Breast epithelium (tissue), 4 donors: ENCODE data around the gene SLC6A19. TPM values are rescaled to one million over a fixed set of nuclear protein-coding genes. Genes with fewer than 3 reads are reported as not detected.

Experiments used
- DNase-seq, 2 donors: peaks; one replicate each; pipeline ENCODE4 v3.0.0-alpha.2; 2019; ENCODE audit warnings: low spot score in 2 of 2
- H3K27ac ChIP-seq, 2 donors: fragments of 200-600 bp; sonication (generic) in 1 of 2; one replicate each; pipeline ENCODE4 v1.5.1; 2016 to 2019; ENCODE audit warnings: mild to moderate bottlenecking in 1 of 2
- H3K27me3 ChIP-seq, 2 donors: fragments of 200-600 bp; sonication (generic) in 1 of 2; one replicate each; pipeline versions ENCODE4 v1.5.1 to v1.6.0; 2017 to 2019; ENCODE audit warnings: control low read depth in 1 of 2, mild to moderate bottlenecking in 1 of 2
- H3K36me3 ChIP-seq: fragments of 200-600 bp; one replicate; pipeline ENCODE4 v1.5.1; 2019
- H3K4me1 ChIP-seq, 2 donors: fragments of 200-600 bp; sonication (generic); one replicate each; pipeline ENCODE4 v1.5.1; 2016 to 2019; ENCODE audit warnings: control low read depth in 1 of 2
- H3K4me3 ChIP-seq, 3 donors: fragments of 200-600 bp; sonication (generic); 1 replicate in 2 of 3; 2 replicates in 1 of 3; pipeline ENCODE4 v1.5.1; 2016 to 2019; ENCODE audit warnings: mild to moderate bottlenecking in 3 of 3, moderate library complexity in 2 of 3
- H3K9me3 ChIP-seq, 2 donors: fragments of 200-600 bp; sonication (generic) in 1 of 2; one replicate each; pipeline ENCODE4 v1.5.1; 2016 to 2019; ENCODE audit warnings: control low read depth in 1 of 2
- POLR2A ChIP-seq: fragments of 450-650 bp; IDR thresholded peaks from one replicate; pipeline ENCODE4 v1.6.1; 2016; ENCODE audit warnings: antibody characterized with exemption, mild to moderate bottlenecking, moderate library complexity
- POLR2AphosphoS5 ChIP-seq, 3 donors: sonication (generic); formaldehyde crosslinking; IDR thresholded peaks; one replicate each; pipeline ENCODE4 v1.6.1; 2017; ENCODE audit warnings: antibody characterized with exemption in 3 of 3
- intact Hi-C: fragments of 100-400 bp; cut with DNase I; formaldehyde crosslinking; loops from one replicate; pipeline ENCODE4 v1.15.1; 2023; ENCODE audit warnings: low total_unique reads
- total RNA-seq, 3 donors: library from RNA; depleted of rRNA; stranded (reverse); fragments of >200 nt; gene quantifications; one replicate each; pipeline ENCODE4 v1.1.0, GENCODE V29; 2016
- TF ChIP-seq, protein P1 (sequence below), 3 donors: fragments of 450-650 bp; IDR thresholded peaks; one replicate each; pipeline ENCODE4 v1.5.1; 2016 to 2017; ENCODE audit warnings: antibody characterized with exemption in 3 of 3, mild to moderate bottlenecking in 3 of 3, moderate library complexity in 3 of 3

SLC6A19 gene
- total RNA-seq, 3 donors from 2014 or later = not detected

- Histone ChIP-seq H3K27me3 (peaks cover 0 to 13% of the 10 kb centered on the region in 2 donors), H3K4me3 (no peak overlapping the region), H3K4me1 (no peaks in the 10 kb centered on the region), H3K9me3 (peaks cover 16 to 23% of the 10 kb centered on the region in 2 donors), H3K36me3 (no peaks in the 10 kb centered on the region), H3K27ac (no peak overlapping the region)
- intact Hi-C loops = no loop called here
- TF ChIP-seq POLR2AphosphoS5 (IDR thresholded peaks at IDR 0.05) (no peak), POLR2A (no peak)
- TF ChIP-seq, protein P1, sequence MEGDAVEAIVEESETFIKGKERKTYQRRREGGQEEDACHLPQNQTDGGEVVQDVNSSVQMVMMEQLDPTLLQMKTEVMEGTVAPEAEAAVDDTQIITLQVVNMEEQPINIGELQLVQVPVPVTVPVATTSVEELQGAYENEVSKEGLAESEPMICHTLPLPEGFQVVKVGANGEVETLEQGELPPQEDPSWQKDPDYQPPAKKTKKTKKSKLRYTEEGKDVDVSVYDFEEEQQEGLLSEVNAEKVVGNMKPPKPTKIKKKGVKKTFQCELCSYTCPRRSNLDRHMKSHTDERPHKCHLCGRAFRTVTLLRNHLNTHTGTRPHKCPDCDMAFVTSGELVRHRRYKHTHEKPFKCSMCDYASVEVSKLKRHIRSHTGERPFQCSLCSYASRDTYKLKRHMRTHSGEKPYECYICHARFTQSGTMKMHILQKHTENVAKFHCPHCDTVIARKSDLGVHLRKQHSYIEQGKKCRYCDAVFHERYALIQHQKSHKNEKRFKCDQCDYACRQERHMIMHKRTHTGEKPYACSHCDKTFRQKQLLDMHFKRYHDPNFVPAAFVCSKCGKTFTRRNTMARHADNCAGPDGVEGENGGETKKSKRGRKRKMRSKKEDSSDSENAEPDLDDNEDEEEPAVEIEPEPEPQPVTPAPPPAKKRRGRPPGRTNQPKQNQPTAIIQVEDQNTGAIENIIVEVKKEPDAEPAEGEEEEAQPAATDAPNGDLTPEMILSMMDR (IDR thresholded peaks at IDR 0.05) = no peak
- DNase-seq = no peak
Measured at GRCh38 chr5:1257841-1258240, 56.4 kb downstream of the SLC6A19 start.

GRCh38 chr5:1259806-1260480 lies 58.5 kb downstream of the SLC6A19 start:
- H3K36me3 ChIP-seq = no peaks in the 10 kb centered on the region
- H3K4me1 ChIP-seq = no peaks in the 10 kb centered on the region
- intact Hi-C loops = no loop called here
- DNase-seq = no peak
- no peak for TF ChIP-seq POLR2AphosphoS5 (IDR thresholded peaks at IDR 0.05)
- TF ChIP-seq, protein P1 (IDR thresholded peaks at IDR 0.05) = no peak
- H3K27ac ChIP-seq = no peak overlapping the region
- H3K9me3 ChIP-seq = peaks cover 19 to 41% of the 10 kb centered on the region in 2 donors
- H3K4me3 ChIP-seq = no peak overlapping the region
- H3K27me3 ChIP-seq = peaks cover 0 to 13% of the 10 kb centered on the region in 2 donors

DNA sequence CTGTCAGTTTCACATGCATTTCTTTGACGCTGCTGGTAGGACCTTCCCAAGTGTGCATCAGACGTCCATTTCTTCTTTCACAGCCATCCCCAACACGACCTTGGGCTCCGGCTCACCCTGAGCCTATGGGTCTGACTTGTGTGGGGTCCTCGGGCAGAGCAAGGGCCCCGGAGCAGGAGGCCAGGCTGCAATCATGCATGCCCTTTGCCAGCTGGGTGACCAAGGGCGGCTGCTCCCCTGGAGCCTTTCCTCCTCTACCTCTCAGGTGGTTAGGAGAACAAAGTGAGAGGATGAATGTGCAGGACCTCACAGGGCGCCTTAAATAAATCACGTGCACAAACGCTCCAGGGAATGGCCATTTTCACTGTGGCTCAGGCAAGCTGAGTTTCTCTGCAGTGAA lies 60.2 kb downstream of the SLC6A19 start:
- peaks cover 0 to 7% of the 10 kb centered on the region in 2 donors for H3K27me3 ChIP-seq
- TF ChIP-seq, protein P1 (IDR thresholded peaks at IDR 0.05) = no peak
- TF ChIP-seq POLR2A (no peak), POLR2AphosphoS5 (IDR thresholded peaks at IDR 0.05) (no peak)
- intact Hi-C loops = no loop called here
- DNase-seq = no peak
- H3K27ac ChIP-seq = no peak overlapping the region
- H3K4me1 ChIP-seq = no peaks in the 10 kb centered on the region
- H3K9me3 ChIP-seq = peaks cover 23 to 41% of the 10 kb centered on the region in 2 donors
- H3K4me3 ChIP-seq = no peak overlapping the region
- no peaks in the 10 kb centered on the region for H3K36me3 ChIP-seq

- TF ChIP-seq, protein P1 (IDR thresholded peaks at IDR 0.05) = no peak
- TF ChIP-seq POLR2AphosphoS5 (IDR thresholded peaks at IDR 0.05) = no peak
- TF ChIP-seq POLR2A = no peak
- Histone ChIP-seq H3K9me3 (peaks cover 23 to 41% of the 10 kb centered on the region in 2 donors), H3K27ac (no peak overlapping the region), H3K27me3 (no peaks in the 10 kb centered on the region), H3K4me3 (no peak overlapping the region), H3K4me1 (no peaks in the 10 kb centered on the region), H3K36me3 (no peaks in the 10 kb centered on the region)
- intact Hi-C loops = no loop called here
- no peak for DNase-seq
Measured at GRCh38 chr5:1262381-1262780, 61.0 kb downstream of the SLC6A19 start.

- H3K4me3 ChIP-seq = no peak overlapping the region
- no peak for TF ChIP-seq POLR2AphosphoS5 (IDR thresholded peaks at IDR 0.05)
- TF ChIP-seq POLR2A = no peak
- DNase-seq = no peak
- H3K27me3 ChIP-seq = no peaks in the 10 kb centered on the region
- no peak overlapping the region for H3K27ac ChIP-seq
- peaks cover 23 to 41% of the 10 kb centered on the region in 2 donors for H3K9me3 ChIP-seq
- no peaks in the 10 kb centered on the region for H3K36me3 ChIP-seq
- H3K4me1 ChIP-seq = no peaks in the 10 kb centered on the region
- intact Hi-C loops = no loop called here
Measured at GRCh38 chr5:1264211-1264610, 62.8 kb downstream of the SLC6A19 start.
